ENCODE data around the gene ZNF480. TPM values are rescaled to one million over a fixed set of nuclear protein-coding genes. Genes with fewer than 3 reads are reported as not detected.
"Not testable (repeated sequence)": the region's sequence is repeated elsewhere in the genome, so short reads cannot be mapped to it uniquely, and the experiment has no call there.

The ZNF480 gene
- polyA plus RNA-seq (ENCODE audit: insufficient read length in 3 of 3), result 10 to 100 TPM; 16.5 to 20.5 (median 18.8) TPM

DNA sequence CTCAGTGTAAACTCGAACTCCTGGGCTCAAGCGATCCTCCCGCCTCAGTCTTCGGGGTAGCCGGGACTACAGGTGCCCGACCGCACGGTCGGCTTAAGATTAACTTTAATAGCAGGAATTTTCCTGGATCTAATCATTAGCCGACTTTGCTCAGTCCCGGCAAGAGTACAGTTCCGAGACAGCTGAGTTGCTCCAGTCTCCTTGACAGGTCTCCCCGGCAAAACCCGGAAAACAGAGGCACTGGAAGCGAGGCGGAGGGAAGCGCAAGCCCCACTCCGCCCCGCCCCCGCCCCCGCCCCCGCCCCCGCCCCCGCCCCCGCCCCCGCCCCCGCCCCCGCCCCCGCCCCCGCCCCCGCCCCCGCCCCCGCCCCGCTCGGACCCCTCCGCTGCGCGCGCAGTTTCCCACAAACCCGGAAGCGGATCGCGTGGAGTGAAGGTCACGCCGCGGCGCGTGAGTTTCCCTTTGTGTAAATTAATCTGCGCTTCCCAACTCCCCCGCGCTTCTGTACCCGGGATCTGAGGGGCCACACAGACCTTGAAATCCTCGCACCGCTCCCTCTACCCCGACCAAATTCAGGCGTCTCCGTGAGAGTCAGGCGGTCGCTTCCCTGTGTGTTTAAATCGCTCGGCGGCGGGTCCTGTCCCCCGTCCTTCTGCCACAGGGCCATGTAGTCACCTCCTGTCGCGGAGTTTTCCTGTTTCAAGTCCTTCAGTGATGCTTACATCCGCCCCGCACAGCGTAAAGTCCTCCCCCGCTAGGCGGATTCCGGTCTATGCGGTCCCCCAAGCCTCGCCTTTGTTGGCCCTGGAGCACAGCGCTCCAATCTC, at the start of gene ZNF480:
Gene ZNF480, plus strand, starts transcription at position 397 of the 828 bp plus-strand sequence. CDS start 3,244 bp downstream, outside the sequence.
- DNase-seq (ENCODE audit: low read depth in 3 of 3, low spot score in 2 of 3), result peak; percentile 69 to 74 (median 70)

- no peak for DNase-seq (ENCODE audit: low read depth in 3 of 3, low spot score in 2 of 3)
Observed at GRCh38 chr19:52248241-52248640, 48.7 kb upstream of the ZNF480 start.

DNA sequence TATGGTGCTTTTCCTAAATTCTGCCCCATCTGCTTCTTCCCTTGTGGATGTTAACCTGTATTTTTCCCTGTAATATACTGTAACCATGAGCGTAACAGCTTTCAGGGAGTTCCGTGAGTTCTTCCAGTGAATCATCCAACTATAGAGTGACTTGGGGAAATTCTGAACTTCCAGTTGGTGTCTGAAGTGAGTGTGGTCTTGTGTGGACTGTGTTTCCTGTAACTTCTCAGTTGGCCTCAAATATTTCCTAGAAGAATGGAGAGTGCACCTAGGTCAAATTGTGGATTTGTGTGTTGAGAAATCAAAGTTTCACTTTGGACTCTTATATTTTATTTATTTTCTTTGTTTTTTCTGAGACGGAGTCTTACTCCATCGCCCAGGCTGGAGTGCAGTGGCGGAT, 38.5 kb upstream of the ZNF480 start:
- no peak for DNase-seq (ENCODE audit: low read depth in 3 of 3, low spot score in 2 of 3)

- not testable (repeated sequence) for DNase-seq (ENCODE audit: low read depth in 3 of 3, low spot score in 2 of 3)
Observed at GRCh38 chr19:52265556-52265955, 31.4 kb upstream of the ZNF480 start.

GRCh38 chr19:52269338-52270261, 27.4 kb upstream of the ZNF480 start, which contains the start of gene ZNF766:
Gene ZNF766, plus strand, starts transcription at chr19:52269587. Its CDS starts 27 bp downstream, at chr19:52269614.
- DNase-seq (ENCODE audit: low read depth in 3 of 3, low spot score in 2 of 3), result peak; percentile 68 to 87 (median 85)

GRCh38 chr19:52270266-52270885, 26.6 kb upstream of the ZNF480 start:
- peak in 2 of 3 donors; percentile 10 to 13 for DNase-seq (ENCODE audit: low read depth in 3 of 3, low spot score in 2 of 3)

DNA sequence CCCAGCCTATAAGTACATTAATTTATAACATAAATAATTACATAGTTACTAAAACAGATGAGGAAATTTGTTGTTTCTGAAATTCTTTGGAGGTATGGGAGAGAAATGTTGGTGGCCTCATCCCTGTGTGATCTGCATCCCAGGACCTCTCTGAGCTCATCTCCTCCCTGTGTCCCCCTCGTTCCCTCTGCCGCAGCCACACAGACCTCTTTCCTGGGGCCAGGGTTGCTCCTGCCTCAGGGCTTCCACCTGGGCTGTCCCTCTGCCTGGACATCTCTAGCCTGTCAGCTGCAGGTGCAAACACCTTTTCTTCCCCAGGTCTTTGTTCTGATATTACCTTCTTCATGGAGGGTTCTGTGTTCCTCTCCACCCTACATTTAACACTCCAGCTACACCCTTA, 23.7 kb upstream of the ZNF480 start:
- DNase-seq (ENCODE audit: low read depth in 3 of 3, low spot score in 2 of 3), result no peak

- DNase-seq (ENCODE audit: low read depth in 3 of 3, low spot score in 2 of 3), result no peak
Observed at GRCh38 chr19:52274191-52274590, 22.8 kb upstream of the ZNF480 start.

DNA sequence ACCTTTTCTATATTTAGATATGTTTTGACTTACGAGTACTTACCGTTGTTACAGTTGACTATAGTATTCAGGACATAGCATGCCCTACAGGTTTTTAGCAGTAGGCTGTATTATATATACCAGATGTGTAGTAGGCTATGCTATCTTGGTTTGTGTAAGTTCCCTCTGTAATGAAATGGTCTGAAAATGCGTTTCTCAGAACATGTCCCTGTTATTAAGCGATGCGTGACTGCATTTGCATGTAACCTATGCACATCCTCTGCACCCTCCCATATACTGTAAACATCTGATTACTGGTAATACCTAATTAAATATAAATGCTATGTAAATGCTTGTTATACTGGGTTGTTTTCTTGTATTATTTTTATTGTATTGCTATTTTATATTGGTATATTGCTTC, 21.0 kb upstream of the ZNF480 start:
- DNase-seq (ENCODE audit: low read depth in 3 of 3, low spot score in 2 of 3), result no peak

- DNase-seq (ENCODE audit: low read depth in 3 of 3, low spot score in 2 of 3), result no peak
Observed at GRCh38 chr19:52277471-52277870, 19.5 kb upstream of the ZNF480 start.

DNA sequence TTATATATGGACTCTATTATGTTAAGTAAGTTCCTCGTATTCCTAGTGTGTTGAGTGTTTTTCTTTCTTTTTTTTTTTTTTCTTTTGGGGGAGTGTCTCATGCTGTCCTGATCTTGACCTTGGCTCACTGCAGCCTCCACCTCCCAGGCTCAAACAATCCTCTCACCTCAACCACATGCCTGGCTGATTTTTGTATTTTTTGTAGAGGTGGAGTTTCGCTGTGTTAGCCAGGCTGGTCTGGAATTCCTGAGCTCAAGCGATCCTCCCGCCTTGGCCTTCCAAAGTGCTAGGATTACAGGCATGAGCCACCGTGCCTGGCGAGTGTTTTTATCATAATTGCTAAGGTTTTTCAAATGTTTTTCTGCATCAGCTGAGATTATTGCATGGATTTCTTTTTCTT, 10.7 kb upstream of the ZNF480 start:
- DNase-seq (ENCODE audit: low read depth in 3 of 3, low spot score in 2 of 3), result no peak

DNA sequence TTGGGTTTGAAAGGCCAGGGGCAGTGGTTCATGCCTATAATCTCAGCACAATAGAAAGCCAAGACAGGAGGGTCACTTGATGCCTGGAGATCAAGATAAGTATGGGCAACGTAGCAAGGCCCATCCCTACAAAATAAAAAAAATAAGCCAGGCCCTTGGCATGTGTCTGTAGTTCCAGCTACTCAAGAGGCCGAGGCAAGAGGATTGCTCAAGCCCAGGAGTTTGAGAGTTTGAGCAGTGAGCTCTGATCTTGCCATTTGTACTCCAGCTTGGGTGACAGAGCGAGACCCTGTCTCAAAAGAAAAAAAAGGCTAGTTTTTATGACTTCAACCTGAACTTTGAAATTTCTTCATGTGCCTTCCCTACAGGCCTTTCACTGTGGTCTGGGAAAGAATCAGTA, 5.2 kb upstream of the ZNF480 start:
- no peak for DNase-seq (ENCODE audit: low read depth in 3 of 3, low spot score in 2 of 3)

GRCh38 chr19:52292946-52293345, 4.0 kb upstream of the ZNF480 start:
- not testable (repeated sequence) for DNase-seq (ENCODE audit: low read depth in 3 of 3, low spot score in 2 of 3)

- DNase-seq (ENCODE audit: low read depth in 3 of 3, low spot score in 2 of 3), result no peak
Observed at GRCh38 chr19:52296400-52296772, 583 bp upstream of the ZNF480 start.

GRCh38 chr19:52297601-52298364, 814 bp downstream of the ZNF480 start:
- no peak for DNase-seq (ENCODE audit: low read depth in 3 of 3, low spot score in 2 of 3)

GRCh38 chr19:52307275-52307674, 10.3 kb downstream of the ZNF480 start:
- no peak for DNase-seq (ENCODE audit: low read depth in 3 of 3, low spot score in 2 of 3)

- DNase-seq (ENCODE audit: low read depth in 3 of 3, low spot score in 2 of 3), result no peak
Observed at GRCh38 chr19:52322429-52322828, 25.5 kb downstream of the ZNF480 start.

- no peak for DNase-seq (ENCODE audit: low read depth in 3 of 3, low spot score in 2 of 3)
Observed at GRCh38 chr19:52331757-52332156, 34.8 kb downstream of the ZNF480 start.

- DNase-seq (ENCODE audit: low read depth in 3 of 3, low spot score in 2 of 3), result no peak
Observed at GRCh38 chr19:52335768-52336116, 38.8 kb downstream of the ZNF480 start.

DNA sequence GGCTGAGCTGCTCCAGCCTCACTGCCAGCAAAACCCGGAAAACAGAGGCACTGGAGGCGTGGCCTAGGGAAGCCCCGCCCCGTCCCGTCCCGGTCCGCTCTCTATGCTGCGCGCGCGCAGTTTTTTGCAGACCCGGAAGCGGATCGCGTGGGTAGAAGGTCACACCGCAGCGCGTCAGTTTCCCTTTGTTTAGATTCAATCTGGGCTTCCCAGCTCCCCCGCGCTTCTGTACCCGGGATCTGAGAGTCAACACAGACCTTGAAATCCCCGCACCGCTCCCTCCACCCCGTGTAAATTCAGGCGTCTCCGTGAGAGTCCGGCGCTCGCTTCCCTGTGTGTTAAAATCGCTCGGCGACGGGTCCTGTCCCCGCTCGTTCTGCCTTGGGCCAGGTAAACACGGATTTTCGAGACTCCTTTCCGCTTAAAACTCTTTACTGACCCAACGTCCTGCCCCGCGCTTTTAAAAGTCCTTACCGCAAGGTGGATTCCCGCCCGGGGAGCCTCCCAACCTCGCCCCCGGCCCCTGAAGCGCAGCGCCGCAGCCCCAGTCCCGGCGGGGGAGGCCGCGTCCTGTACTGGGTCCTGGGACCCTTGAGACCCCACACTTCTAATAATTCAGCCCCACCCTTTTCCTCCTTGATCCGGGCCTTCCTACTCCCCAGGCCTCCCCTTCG, 39.3 kb downstream of the ZNF480 start, which contains the start of gene ZNF610:
Gene ZNF610, plus strand, starts transcription at position 127 of the 674 bp plus-strand sequence. CDS start 12,930 bp downstream, outside the sequence.
- peak; percentile 68 to 81 (median 74) for DNase-seq (ENCODE audit: low read depth in 3 of 3, low spot score in 2 of 3)
